NCI-H1092 treated with DMSO at 0.1 percent for 48 hours (cell line): ENCODE data around the gene BZW2.

Experiments used
- DNase-seq: peaks from one replicate; lab custom pipeline; 2025; lab: John Stamatoyannopoulos, UW

The BZW2 gene

GRCh38 chr7:16753932-16754855 lies 108.2 kb downstream of the BZW2 start:
- peak; percentile 72 for DNase-seq

DNA sequence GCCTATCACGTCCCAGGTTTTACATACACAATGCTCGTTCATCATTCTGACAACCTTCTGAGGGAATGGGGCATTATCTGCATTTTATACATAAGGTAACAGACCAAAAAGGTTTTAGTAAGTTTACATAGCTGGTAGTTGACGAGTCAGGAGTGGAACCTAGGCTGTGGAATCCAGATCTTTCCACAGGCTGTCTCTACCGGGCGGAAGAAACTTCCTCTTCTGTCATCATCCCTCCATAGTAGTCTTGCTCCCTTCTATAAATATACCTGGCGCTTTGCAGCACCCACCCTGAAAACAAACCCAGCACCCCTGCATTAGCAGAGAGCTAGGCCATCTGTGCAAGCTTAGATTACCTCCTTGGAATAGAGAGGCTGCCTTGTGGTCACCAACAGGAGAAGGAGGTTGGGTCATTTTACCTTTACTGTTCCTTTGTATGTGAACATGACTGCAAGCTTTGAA lies 108.9 kb downstream of the BZW2 start:
- DNase-seq = no peak

DNA sequence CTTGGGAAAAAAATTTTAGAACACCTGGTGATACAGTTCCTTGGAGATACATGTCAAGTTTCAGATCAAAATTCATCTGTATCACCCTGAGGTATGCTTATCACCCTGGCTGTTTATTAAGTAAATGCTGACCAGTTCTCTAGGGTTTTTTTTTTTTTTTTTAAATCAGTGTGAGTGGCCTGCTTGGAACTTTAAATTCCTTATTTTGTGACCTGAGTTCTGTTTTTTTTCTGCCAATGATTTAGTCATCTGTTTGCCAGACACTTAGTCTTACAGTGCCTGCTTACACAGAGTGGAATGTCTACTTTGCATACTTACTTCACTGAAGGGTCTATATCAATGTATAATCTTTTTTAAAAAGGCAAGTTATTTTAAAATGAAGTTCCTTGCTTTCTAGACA lies 109.4 kb downstream of the BZW2 start:
- no peak for DNase-seq
